ENCODE data around the gene TTN.

The TTN gene

DNA sequence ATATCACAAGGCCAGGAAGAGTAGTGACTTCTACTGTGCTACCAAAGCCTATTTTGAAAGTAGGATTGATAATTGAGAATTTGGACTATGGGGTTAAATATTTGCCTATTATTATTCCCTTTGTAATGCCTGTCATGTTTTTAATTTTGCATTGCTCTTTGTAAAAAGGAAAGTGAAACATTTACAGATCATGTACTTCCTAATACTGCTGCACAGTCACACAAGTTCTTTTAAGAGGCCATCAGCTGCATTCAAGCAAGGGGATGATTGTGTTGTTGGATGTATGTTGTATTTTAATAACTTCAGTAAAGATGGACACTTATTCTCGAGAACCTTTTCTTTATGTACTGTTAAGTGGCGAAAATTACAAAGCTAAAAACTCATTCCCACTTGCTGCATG, 256.9 kb downstream of the TTN start (continued):
- TF ChIP-seq TSHZ2 (CRISPR knock-in tag; IDR thresholded peaks at IDR 0.05): no peak
- TF ChIP-seq POU6F1 (CRISPR knock-in tag; IDR thresholded peaks at IDR 0.05; ENCODE audit: borderline replicate concordance, low read depth): no peak

GRCh38 chr2:178542569-178542968, 264.7 kb downstream of the TTN start:
- no peak for ATAC-seq
- no peak for TF ChIP-seq TCF4 (CRISPR knock-in tag; IDR thresholded peaks at IDR 0.05; ENCODE audit: borderline replicate concordance)
- no peak for TF ChIP-seq ARNTL (CRISPR knock-in tag; IDR thresholded peaks at IDR 0.05; ENCODE audit: borderline replicate concordance, low read depth)
- no peak for TF ChIP-seq OSR1 (CRISPR knock-in tag; IDR thresholded peaks at IDR 0.05)
- TF ChIP-seq, protein P1, sequence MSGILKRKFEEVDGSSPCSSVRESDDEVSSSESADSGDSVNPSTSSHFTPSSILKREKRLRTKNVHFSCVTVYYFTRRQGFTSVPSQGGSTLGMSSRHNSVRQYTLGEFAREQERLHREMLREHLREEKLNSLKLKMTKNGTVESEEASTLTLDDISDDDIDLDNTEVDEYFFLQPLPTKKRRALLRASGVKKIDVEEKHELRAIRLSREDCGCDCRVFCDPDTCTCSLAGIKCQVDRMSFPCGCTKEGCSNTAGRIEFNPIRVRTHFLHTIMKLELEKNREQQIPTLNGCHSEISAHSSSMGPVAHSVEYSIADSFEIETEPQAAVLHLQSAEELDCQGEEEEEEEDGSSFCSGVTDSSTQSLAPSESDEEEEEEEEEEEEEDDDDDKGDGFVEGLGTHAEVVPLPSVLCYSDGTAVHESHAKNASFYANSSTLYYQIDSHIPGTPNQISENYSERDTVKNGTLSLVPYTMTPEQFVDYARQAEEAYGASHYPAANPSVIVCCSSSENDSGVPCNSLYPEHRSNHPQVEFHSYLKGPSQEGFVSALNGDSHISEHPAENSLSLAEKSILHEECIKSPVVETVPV (CRISPR knock-in tag; IDR thresholded peaks at IDR 0.05): no peak
- no peak for TF ChIP-seq ZNF70 (CRISPR knock-in tag; IDR thresholded peaks at IDR 0.05)
- TF ChIP-seq ZNF8 (CRISPR knock-in tag; IDR thresholded peaks at IDR 0.05): no peak
- TF ChIP-seq ESRRG (CRISPR knock-in tag; IDR thresholded peaks at IDR 0.05): no peak
- no peak for TF ChIP-seq SNAI2 (CRISPR knock-in tag; IDR thresholded peaks at IDR 0.05)
- TF ChIP-seq ZC3H10 (CRISPR knock-in tag; IDR thresholded peaks at IDR 0.05): no peak
- TF ChIP-seq ISL1 (CRISPR knock-in tag; IDR thresholded peaks at IDR 0.05): no peak
- TF ChIP-seq, protein P2, sequence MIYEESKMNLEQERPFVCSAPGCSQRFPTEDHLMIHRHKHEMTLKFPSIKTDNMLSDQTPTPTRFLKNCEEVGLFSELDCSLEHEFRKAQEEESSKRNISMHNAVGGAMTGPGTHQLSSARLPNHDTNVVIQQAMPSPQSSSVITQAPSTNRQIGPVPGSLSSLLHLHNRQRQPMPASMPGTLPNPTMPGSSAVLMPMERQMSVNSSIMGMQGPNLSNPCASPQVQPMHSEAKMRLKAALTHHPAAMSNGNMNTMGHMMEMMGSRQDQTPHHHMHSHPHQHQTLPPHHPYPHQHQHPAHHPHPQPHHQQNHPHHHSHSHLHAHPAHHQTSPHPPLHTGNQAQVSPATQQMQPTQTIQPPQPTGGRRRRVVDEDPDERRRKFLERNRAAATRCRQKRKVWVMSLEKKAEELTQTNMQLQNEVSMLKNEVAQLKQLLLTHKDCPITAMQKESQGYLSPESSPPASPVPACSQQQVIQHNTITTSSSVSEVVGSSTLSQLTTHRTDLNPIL (CRISPR knock-in tag; IDR thresholded peaks at IDR 0.05; ENCODE audit: low read depth): no peak
- TF ChIP-seq RARB (CRISPR knock-in tag; IDR thresholded peaks at IDR 0.05): no peak
- TF ChIP-seq CSDC2 (CRISPR knock-in tag; IDR thresholded peaks at IDR 0.05): no peak
- TF ChIP-seq TOX (CRISPR knock-in tag; IDR thresholded peaks at IDR 0.05; ENCODE audit: borderline replicate concordance): no peak

DNA sequence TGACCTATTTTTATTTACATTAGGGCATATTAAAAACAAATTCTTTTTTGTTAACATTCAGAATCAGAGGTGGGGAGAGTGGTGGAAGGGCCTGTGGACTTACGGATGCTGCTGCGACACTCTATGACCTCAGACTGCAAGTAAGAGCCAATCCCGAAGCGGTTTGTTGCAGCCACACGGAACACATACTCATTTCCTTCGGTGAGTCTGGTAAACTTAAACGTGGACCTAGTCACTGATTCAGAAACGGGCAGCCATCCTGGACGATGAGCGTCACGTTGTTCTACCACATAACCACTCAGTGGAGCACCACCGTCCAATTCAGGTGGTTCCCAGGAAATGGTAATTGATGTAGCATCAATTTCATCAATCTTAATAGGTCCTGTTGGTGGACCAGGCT, 265.1 kb downstream of the TTN start:
- ATAC-seq: no peak

More for the DNA sequence above, 265.1 kb downstream of the TTN start:
- TF ChIP-seq ZNF565 (CRISPR knock-in tag; conservative IDR thresholded peaks at IDR 0.05; ENCODE audit: low read depth): no peak
- TF ChIP-seq ARNTL (CRISPR knock-in tag; IDR thresholded peaks at IDR 0.05; ENCODE audit: borderline replicate concordance, low read depth): no peak
- TF ChIP-seq, protein P2 (CRISPR knock-in tag; IDR thresholded peaks at IDR 0.05; ENCODE audit: low read depth): no peak
- TF ChIP-seq CSDC2 (CRISPR knock-in tag; IDR thresholded peaks at IDR 0.05): no peak
- TF ChIP-seq, protein P1 (CRISPR knock-in tag; IDR thresholded peaks at IDR 0.05): no peak
- TF ChIP-seq TCF4 (CRISPR knock-in tag; IDR thresholded peaks at IDR 0.05; ENCODE audit: borderline replicate concordance): no peak
- no peak for TF ChIP-seq SNAI2 (CRISPR knock-in tag; IDR thresholded peaks at IDR 0.05)
- TF ChIP-seq GLIS3 (CRISPR knock-in tag; IDR thresholded peaks at IDR 0.05): no peak
- TF ChIP-seq ZFP30 (CRISPR knock-in tag; IDR thresholded peaks at IDR 0.05): no peak
- TF ChIP-seq ZNF70 (CRISPR knock-in tag; IDR thresholded peaks at IDR 0.05): no peak
- no peak for TF ChIP-seq TSHZ2 (CRISPR knock-in tag; IDR thresholded peaks at IDR 0.05)

All from SK-N-SH treated with all-trans-retinoic acid at 6 μM for 48 hours (cell line).